Measurements from ENCODE around the gene SRC. TPM values are rescaled to one million over a fixed set of nuclear protein-coding genes. Genes with fewer than 3 reads are reported as not detected.
A peak's percentile ranks its signal among the peaks of the same experiment; 100 is the strongest.

SRC gene
- total RNA-seq, 2 donors from 2014 or later, result 25.9 to 35.3 TPM

- ATAC-seq (no peak), DNase-seq (no peak)
- WGBS, 2 donors, result 66 to 70% methylated on average over 12 to 13 of the region's 13 CpGs
- Histone ChIP-seq H3K4me1 (no peaks in the 10 kb centered on the region), H3K9me3 (no peaks in the 10 kb centered on the region), H3K27me3 (no peaks in the 10 kb centered on the region), H3K27ac (peak overlapping the region in 2 of 4 donors; percentile 54 to 60), H3K4me3 (no peak overlapping the region), H3K36me3 (replicated peaks in 1 of 2; ENCODE audit: insufficient read depth in 1 of 2, low read depth in 2 of 2) (peaks cover 0 to 5% of the 10 kb centered on the region in 2 donors)
- intact Hi-C loops (cut with DNase I), result no loop called here
- no peak for TF ChIP-seq POLR2A (IDR thresholded peaks at IDR 0.05)
- TF ChIP-seq, protein P1, sequence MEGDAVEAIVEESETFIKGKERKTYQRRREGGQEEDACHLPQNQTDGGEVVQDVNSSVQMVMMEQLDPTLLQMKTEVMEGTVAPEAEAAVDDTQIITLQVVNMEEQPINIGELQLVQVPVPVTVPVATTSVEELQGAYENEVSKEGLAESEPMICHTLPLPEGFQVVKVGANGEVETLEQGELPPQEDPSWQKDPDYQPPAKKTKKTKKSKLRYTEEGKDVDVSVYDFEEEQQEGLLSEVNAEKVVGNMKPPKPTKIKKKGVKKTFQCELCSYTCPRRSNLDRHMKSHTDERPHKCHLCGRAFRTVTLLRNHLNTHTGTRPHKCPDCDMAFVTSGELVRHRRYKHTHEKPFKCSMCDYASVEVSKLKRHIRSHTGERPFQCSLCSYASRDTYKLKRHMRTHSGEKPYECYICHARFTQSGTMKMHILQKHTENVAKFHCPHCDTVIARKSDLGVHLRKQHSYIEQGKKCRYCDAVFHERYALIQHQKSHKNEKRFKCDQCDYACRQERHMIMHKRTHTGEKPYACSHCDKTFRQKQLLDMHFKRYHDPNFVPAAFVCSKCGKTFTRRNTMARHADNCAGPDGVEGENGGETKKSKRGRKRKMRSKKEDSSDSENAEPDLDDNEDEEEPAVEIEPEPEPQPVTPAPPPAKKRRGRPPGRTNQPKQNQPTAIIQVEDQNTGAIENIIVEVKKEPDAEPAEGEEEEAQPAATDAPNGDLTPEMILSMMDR (IDR thresholded peaks at IDR 0.05), result no peak
Measured at GRCh38 chr20:37315452-37316110, 30.4 kb upstream of the SRC start.

GRCh38 chr20:37316116-37316774 is 29.7 kb upstream of the SRC start:
- intact Hi-C loops (cut with DNase I), result no loop called here
- H3K27ac ChIP-seq, result peak overlapping the region in 1 of 4 donors; percentile 60
- TF ChIP-seq, protein P1 (IDR thresholded peaks at IDR 0.05), result no peak
- TF ChIP-seq POLR2A (IDR thresholded peaks at IDR 0.05), result no peak
- H3K4me1 ChIP-seq, result no peaks in the 10 kb centered on the region
- no peaks in the 10 kb centered on the region for H3K9me3 ChIP-seq
- H3K36me3 ChIP-seq (replicated peaks in 1 of 2; ENCODE audit: insufficient read depth in 1 of 2, low read depth in 2 of 2), result peaks cover 0 to 5% of the 10 kb centered on the region in 2 donors
- no peak for ATAC-seq
- H3K4me3 ChIP-seq, result no peak overlapping the region
- 81 to 82% methylated on average over 15 of the region's 15 CpGs for WGBS, 2 donors
- DNase-seq, result peak in 1 of 4 donors; percentile 49
- no peaks in the 10 kb centered on the region for H3K27me3 ChIP-seq

DNA sequence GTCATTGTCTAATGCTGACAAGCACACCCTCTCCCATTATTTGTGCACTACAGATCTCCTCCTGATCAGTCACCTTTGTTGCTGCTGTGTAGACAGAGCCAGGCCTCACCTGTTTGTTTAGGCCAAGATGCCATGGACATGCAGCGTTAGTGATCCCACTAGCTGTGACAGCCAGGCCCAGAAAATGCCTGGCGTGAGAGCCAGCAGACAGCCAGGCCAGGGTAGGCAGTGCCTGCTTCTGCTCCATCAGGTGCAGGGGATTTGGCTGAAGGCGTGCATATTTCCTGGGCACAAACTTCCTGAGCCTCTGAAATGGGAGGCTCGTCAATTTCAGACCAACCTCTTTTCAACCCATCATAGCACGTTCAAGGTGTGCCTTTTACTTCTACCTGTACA is 29.2 kb upstream of the SRC start:
- DNase-seq (no peak), ATAC-seq (no peak)
- no peak overlapping the region for H3K27ac ChIP-seq
- no peaks in the 10 kb centered on the region for H3K9me3 ChIP-seq
- 91% methylated on average over 5 of the region's 5 CpGs for WGBS, 2 donors
- TF ChIP-seq, protein P1 (IDR thresholded peaks at IDR 0.05), result no peak
- no peak for TF ChIP-seq POLR2A (IDR thresholded peaks at IDR 0.05)
- H3K4me1 ChIP-seq, result no peaks in the 10 kb centered on the region
- intact Hi-C loops (cut with DNase I), result no loop called here
- H3K27me3 ChIP-seq, result no peaks in the 10 kb centered on the region
- H3K4me3 ChIP-seq, result no peak overlapping the region
- peaks cover 0 to 5% of the 10 kb centered on the region in 2 donors for H3K36me3 ChIP-seq (replicated peaks in 1 of 2; ENCODE audit: insufficient read depth in 1 of 2, low read depth in 2 of 2)

- DNase-seq (no peak), ATAC-seq (no peak)
- Histone ChIP-seq H3K4me3 (no peak overlapping the region), H3K9me3 (no peaks in the 10 kb centered on the region), H3K36me3 (replicated peaks in 1 of 2; ENCODE audit: insufficient read depth in 1 of 2, low read depth in 2 of 2) (peaks cover 0 to 5% of the 10 kb centered on the region in 2 donors), H3K4me1 (no peaks in the 10 kb centered on the region), H3K27ac (no peak overlapping the region), H3K27me3 (no peaks in the 10 kb centered on the region)
- TF ChIP-seq POLR2A (IDR thresholded peaks at IDR 0.05), result no peak
- TF ChIP-seq, protein P1 (IDR thresholded peaks at IDR 0.05), result no peak
- WGBS, 2 donors, result 79 to 82% methylated on average over 6 of the region's 6 CpGs
- intact Hi-C loops (cut with DNase I), result no loop called here
Measured at GRCh38 chr20:37317316-37317715, 28.6 kb upstream of the SRC start.

Measured in body of pancreas (tissue), 4 donors.